Naive thymus-derived CD4-positive, alpha-beta T cell (primary cell): ENCODE data around the gene BGN. TPM values are rescaled to one million over a fixed set of nuclear protein-coding genes. Genes with fewer than 3 reads are reported as not detected.

Experiments used
- ATAC-seq: fragments of 150-1000 bp; cut with Tn5 transposase; 2 replicates; pipeline ENCODE4 v1.10.0; 2021; ENCODE audit warnings: mild to moderate bottlenecking, moderate library complexity
- CTCF ChIA-PET: fragments of 350-600 bp; sonication (Branson Sonifier 250); formaldehyde crosslinking; loops from one replicate; lab custom pipeline; 2021; ENCODE audit warnings: antibody characterized with exemption; lab: Charles Lee
- POLR2A ChIA-PET: fragments of 350-600 bp; sonication (Branson Sonifier 250); formaldehyde crosslinking; loops from one replicate; lab custom pipeline; 2021; ENCODE audit warnings: antibody characterized with exemption, inconsistent platforms; lab: Charles Lee
- DNase-seq, 9 donors: peaks; one replicate each; pipeline versions ENCODE4 v3.0.0 to v3.0.0-alpha.2; 2020 to 2022; ENCODE audit warnings: mixed read lengths in 1 of 9
- H3K27ac ChIP-seq: one replicate; pipeline ENCODE4 v1.7.0; 2013; ENCODE audit warnings: mild to moderate bottlenecking, low read depth, low read length, moderate library complexity
- H3K27me3 ChIP-seq, 2 donors: one replicate each; pipeline ENCODE4 v1.7.0; 2013; ENCODE audit warnings: low read length in 2 of 2, mild to moderate bottlenecking in 2 of 2, moderate library complexity in 2 of 2; ENCODE audit not compliant: control insufficient read depth in 2 of 2, insufficient read depth in 2 of 2
- H3K36me3 ChIP-seq, 3 experiments: 1 replicate in 2 of 3; 2 replicates in 1 of 3; pipeline ENCODE4 v1.7.0; 2013; ENCODE audit warnings: low read length in 3 of 3, mild to moderate bottlenecking in 3 of 3, moderate library complexity in 1 of 3; ENCODE audit not compliant: insufficient read depth in 3 of 3, control insufficient read depth in 2 of 3
- H3K4me1 ChIP-seq, 2 donors: one replicate each; pipeline ENCODE4 v1.7.0; 2013; ENCODE audit warnings: low read length in 2 of 2, mild to moderate bottlenecking in 2 of 2, moderate library complexity in 1 of 2; ENCODE audit not compliant: control insufficient read depth in 2 of 2, insufficient read depth in 2 of 2
- H3K4me3 ChIP-seq: 2 replicates; pipeline ENCODE4 v1.7.0; 2013; ENCODE audit warnings: mild to moderate bottlenecking, low read length
- H3K9me3 ChIP-seq, 3 experiments: 1 replicate in 2 of 3; 2 replicates in 1 of 3; pipeline ENCODE4 v1.7.0; 2013; ENCODE audit warnings: low read length in 3 of 3; ENCODE audit not compliant: control insufficient read depth in 2 of 3
- H3K27ac Mint-ChIP-seq, 9 donors: one replicate each; pipeline ENCODE4 v1.8.0; 2020 to 2022; ENCODE audit warnings: mixed read lengths in 9 of 9, mild to moderate bottlenecking in 8 of 9, moderate library complexity in 5 of 9, inconsistent platforms in 2 of 9
- H3K27me3 Mint-ChIP-seq, 5 donors: one replicate each; pipeline ENCODE4 v1.8.0; 2021 to 2022; ENCODE audit warnings: mixed read lengths in 5 of 5, mild to moderate bottlenecking in 1 of 5
- H3K36me3 Mint-ChIP-seq, 5 donors: one replicate each; pipeline ENCODE4 v1.8.0; 2020 to 2022; ENCODE audit warnings: mixed read lengths in 5 of 5, mild to moderate bottlenecking in 3 of 5, inconsistent platforms in 1 of 5
- H3K4me1 Mint-ChIP-seq, 7 donors: one replicate each; pipeline ENCODE4 v1.8.0; 2020 to 2022; ENCODE audit warnings: mixed read lengths in 7 of 7, mild to moderate bottlenecking in 3 of 7, inconsistent platforms in 1 of 7
- H3K4me3 Mint-ChIP-seq, 10 donors: one replicate each; pipeline ENCODE4 v1.8.0; 2020 to 2022; ENCODE audit warnings: mild to moderate bottlenecking in 10 of 10, mixed read lengths in 10 of 10, moderate library complexity in 6 of 10, inconsistent platforms in 2 of 10
- H3K9me3 Mint-ChIP-seq, 11 donors: one replicate each; pipeline ENCODE4 v1.8.0; 2020 to 2022; ENCODE audit warnings: mixed read lengths in 11 of 11, mild to moderate bottlenecking in 4 of 11, inconsistent platforms in 1 of 11, moderate library complexity in 1 of 11
- intact Hi-C, 2 donors: fragments of 100-400 bp; cut with micrococcal nuclease; formaldehyde crosslinking; loops; one replicate each; pipeline ENCODE4 v1.15.1; 2023
- polyA plus RNA-seq, 2 donors: library from polyadenylated mRNA; unstranded; fragments of 300-500 nt; fragmentation: Illumina TruSeq; gene quantifications; one replicate each; pipeline ENCODE4 v1.2.3, GENCODE V29; 2021
- total RNA-seq, 6 experiments: library from RNA in 5 of 6; stranded (reverse) in 5 of 6; gene quantifications; 1 replicate in 5 of 6; 2 replicates in 1 of 6; pipeline ENCODE4 v1.2.3 and lab custom pipeline; 2021 to 2026

The BGN gene
- total and polyA plus RNA-seq, 7 experiments from 2014 or later, result not detected

DNA sequence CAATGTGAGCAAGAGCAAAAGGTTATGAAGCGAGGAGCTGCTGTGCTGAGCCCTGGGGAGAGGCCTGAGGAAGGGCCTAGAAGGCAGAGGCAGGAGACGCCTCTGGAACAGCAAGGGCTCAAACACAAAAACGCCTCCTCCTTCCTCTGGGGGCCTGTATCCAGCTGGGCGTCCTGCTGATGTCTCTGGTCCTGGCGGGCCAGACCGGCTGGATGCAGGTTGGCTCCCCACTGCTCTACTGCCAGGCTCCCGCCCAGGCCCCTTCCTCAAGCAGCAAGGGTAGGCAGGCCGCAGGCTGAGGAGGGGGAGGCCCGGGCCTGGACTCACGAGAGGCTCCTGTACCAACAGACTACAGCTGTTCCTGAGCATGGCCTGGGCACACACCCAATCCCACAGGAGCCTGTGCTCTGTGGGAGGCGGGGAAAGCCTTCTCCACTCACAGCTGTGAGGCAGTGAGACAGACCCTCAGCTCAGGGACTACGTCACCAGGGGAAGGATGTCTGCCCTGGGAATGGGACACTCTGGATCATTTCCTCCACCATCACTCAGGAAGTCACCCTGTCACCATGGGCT is 26.7 kb upstream of the BGN start:
- peak overlapping the region in 3 of 10 donors; percentile 16 to 83 (median 25) for H3K4me3 Mint-ChIP-seq
- H3K4me3 ChIP-seq, result no peak overlapping the region
- no peak overlapping the region for H3K27ac Mint-ChIP-seq
- H3K4me1 Mint-ChIP-seq, result peaks cover 0 to 20% (median 12%) of the 10 kb centered on the region in 7 donors
- no peaks in the 10 kb centered on the region for H3K9me3 ChIP-seq
- H3K36me3 Mint-ChIP-seq, result peaks cover 0 to 4% (median 0%) of the 10 kb centered on the region in 5 donors
- DNase-seq (no peak), ATAC-seq (no peak)
- no peaks in the 10 kb centered on the region for H3K27me3 Mint-ChIP-seq
- no peaks in the 10 kb centered on the region for H3K9me3 Mint-ChIP-seq
- CTCF ChIA-PET, result interaction anchor here (0.6 kb wide), 1 partner anchor 19 kb away, joined by 3 read pairs; no protein-coding TSS in a partner anchor
- intact Hi-C loops, result no loop called here
- H3K27me3 ChIP-seq, result no peaks in the 10 kb centered on the region
- H3K36me3 ChIP-seq, result peaks cover 0 to 21% (median 0%) of the 10 kb centered on the region in 3 experiments
- no peak overlapping the region for H3K27ac ChIP-seq
- peaks cover 0 to 7% of the 10 kb centered on the region in 2 donors for H3K4me1 ChIP-seq
- POLR2A ChIA-PET, result no interaction called here

DNA sequence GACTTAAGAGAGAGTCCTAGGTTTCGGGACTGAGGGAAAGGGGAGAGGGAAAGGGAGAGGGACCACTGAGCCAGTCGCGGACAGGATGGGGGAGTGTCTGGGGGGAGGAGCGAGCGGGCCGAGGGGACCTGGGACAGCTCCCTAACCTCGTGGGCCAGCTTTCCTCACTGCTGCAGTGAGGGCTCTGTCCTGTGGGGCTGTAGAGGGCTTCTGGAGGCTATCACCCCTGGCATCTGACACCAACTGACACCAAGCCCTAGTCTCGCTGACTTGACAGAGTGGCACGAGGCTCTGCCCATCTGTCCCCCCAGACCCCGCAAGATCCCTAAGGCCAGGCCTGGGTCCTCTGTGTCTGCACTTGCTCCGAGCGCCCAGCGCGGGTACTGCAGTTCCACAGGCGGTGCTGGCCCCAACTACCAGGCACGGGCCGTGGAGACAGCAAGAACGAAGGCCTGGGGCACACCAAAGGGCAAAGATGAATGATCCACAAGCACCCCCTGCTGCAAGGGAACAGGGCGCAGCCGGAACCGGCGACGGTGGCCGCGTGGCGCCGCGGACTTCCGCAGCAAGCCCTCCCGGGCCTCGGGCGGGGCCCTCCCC is 24.9 kb upstream of the BGN start:
- Histone ChIP-seq H3K36me3 (peaks cover 0 to 5% (median 0%) of the 10 kb centered on the region in 3 experiments), H3K4me3 (peak overlapping the region; percentile 74), H3K27ac (peak overlapping the region; percentile 67), H3K4me1 (peaks cover 0 to 12% of the 10 kb centered on the region in 2 donors), H3K27me3 (no peaks in the 10 kb centered on the region), H3K9me3 (no peaks in the 10 kb centered on the region)
- peaks cover 0 to 3% (median 0%) of the 10 kb centered on the region in 5 donors for H3K36me3 Mint-ChIP-seq
- ATAC-seq (peak; percentile 30), DNase-seq (peak in 2 of 9 donors; percentile 26 to 42)
- peak overlapping the region in 7 of 9 donors; percentile 33 to 84 (median 72) for H3K27ac Mint-ChIP-seq
- peaks cover 0 to 26% (median 12%) of the 10 kb centered on the region in 7 donors for H3K4me1 Mint-ChIP-seq
- ChIA-PET CTCF (interaction anchor here (1.8 kb wide), 1 partner anchor 38 kb away, joined by 6 read pairs; no protein-coding TSS in a partner anchor), POLR2A (interaction anchor here (0.8 to 2.4 kb wide), 3 partner anchors 38 to 528 kb away, joined by 3 to 6 read pairs (median 4); partner anchors contain the start of gene ZNF275)
- H3K4me3 Mint-ChIP-seq, result peak overlapping the region; percentile 64 to 88 (median 82)
- no peaks in the 10 kb centered on the region for H3K27me3 Mint-ChIP-seq
- H3K9me3 Mint-ChIP-seq, result no peaks in the 10 kb centered on the region
- intact Hi-C loops, result loop anchor here (1.0 to 2.0 kb wide), 16 partner anchors 9 to 529 kb away; partner anchors contain the start of genes CCNQ (in 2 of the 2), IDH3G (in 2 of the 2), SSR4 (in 2 of the 2) and ZNF275 (in 2 of the 2)

DNA sequence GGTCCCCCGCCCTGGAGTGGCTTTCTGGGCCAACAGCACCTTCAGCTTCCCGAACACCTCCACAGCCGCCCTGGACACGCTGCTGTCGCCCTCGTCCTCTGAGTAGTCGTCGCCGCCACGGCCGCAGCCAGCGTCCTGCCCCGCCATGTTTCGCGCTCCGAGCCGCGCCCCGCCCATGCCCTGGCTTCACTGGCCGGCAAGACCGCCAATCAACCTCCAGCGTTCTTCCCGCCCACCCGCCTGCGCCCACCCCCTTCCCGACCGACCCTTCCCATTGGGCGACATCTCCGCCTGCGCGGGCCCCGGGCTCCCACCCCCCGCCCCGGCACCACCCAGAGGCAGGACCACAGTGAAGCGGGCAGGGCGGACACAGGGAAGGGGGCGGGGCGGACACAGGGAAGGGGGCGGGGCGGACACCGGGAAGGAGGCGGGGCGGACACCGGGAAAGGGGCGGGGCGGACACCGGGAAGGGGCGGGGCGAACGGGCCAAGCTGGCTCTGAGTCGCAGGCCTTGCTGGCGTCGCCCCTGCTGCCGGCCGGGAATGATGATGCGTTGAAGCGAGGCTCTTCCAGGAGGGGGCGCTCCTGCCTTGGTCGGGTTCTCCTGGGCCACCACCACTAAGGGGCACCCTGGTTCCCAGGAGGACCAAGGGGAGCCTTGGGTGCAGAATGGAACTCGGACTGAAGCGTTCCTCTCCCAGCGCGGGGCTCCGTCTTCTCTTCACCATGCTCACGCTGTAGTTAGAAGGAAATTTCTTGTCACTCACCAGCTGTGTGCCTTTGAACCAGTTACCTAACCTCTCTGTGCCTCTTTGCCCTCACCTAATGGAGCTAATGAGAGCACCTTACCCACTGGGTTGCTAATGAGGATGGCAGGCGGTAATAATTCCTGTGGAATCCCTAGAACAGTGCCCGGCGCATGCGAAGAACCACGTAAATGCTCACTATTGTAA is 24.1 kb upstream of the BGN start, which contains the start of gene HAUS7:
Gene HAUS7, minus strand, starts transcription at position 166 of the 953 bp plus-strand sequence. Its CDS starts 19 bp downstream, at position 147.
- ATAC-seq (peak; percentile 92), DNase-seq (peak; percentile 73 to 88 (median 85))
- CTCF ChIA-PET, result interaction anchor here (1.8 kb wide), 1 partner anchor 37 kb away, joined by 6 read pairs; no protein-coding TSS in a partner anchor
- Histone ChIP-seq H3K36me3 (peaks cover 0 to 5% (median 0%) of the 10 kb centered on the region in 3 experiments), H3K4me3 (peak within 1 kb of the TSS; percentile 74), H3K27me3 (no peaks in the 10 kb centered on the region), H3K27ac (peak within 1 kb of the TSS; percentile 68), H3K9me3 (no peaks in the 10 kb centered on the region), H3K4me1 (peaks cover 3 to 17% of the 10 kb centered on the region in 2 donors)
- intact Hi-C loops, result loop anchor here (1.0 to 2.0 kb wide), 16 partner anchors 9 to 529 kb away; partner anchors contain the start of genes CCNQ (in 2 of the 2), IDH3G (in 2 of the 2), SSR4 (in 2 of the 2) and ZNF275 (in 2 of the 2)
- peak within 1 kb of the TSS in 8 of 9 donors; percentile 62 to 85 (median 82) for H3K27ac Mint-ChIP-seq
- H3K36me3 Mint-ChIP-seq, result peaks cover 0 to 3% (median 0%) of the 10 kb centered on the region in 5 donors
- H3K27me3 Mint-ChIP-seq, result no peaks in the 10 kb centered on the region
- peaks cover 0 to 30% (median 12%) of the 10 kb centered on the region in 7 donors for H3K4me1 Mint-ChIP-seq
- H3K9me3 Mint-ChIP-seq, result no peaks in the 10 kb centered on the region
- POLR2A ChIA-PET, result interaction anchor here (1.0 to 2.4 kb wide), 2 partner anchors 136 to 529 kb away, joined by 3 to 6 read pairs; partner anchors contain the start of gene ZNF275
- peak within 1 kb of the TSS; percentile 64 to 88 (median 82) for H3K4me3 Mint-ChIP-seq

DNA sequence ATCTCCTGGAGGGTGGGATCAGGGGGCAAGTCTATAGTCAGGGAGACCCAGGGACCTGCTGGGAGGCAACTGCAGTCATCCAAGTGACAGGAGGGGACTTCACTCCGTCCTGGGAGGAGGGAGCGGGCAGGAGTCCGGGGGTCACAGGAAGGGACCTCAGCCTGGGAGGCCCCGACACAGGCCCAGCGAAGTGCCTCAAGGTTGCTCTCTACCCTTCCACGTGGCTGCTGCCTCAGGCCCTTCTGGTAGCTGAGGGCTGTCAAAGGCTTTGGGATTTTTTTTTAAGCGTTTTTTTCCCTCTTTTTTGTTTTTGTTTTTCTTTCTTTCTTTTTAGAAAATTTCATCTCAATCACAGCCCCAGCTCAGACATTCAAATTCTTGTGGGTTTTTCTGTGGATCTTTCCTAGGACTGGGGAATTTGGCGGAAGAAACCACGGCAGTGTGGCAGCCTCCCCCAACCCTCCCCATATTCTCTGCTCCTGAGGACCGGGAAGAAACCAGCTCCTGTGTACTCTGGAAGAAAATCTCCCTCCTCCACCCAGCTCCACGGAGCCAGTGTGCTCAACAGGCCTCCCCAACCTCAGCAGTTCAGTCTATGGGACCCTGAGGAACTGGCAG is 23.0 kb upstream of the BGN start:
- ChIA-PET CTCF (interaction anchor here (1.2 to 1.8 kb wide), 3 partner anchors 11 to 36 kb away, joined by 3 to 6 read pairs (median 4); no protein-coding TSS in a partner anchor), POLR2A (no interaction called here)
- H3K9me3 Mint-ChIP-seq, result no peaks in the 10 kb centered on the region
- H3K4me1 Mint-ChIP-seq, result peaks cover 0 to 34% (median 12%) of the 10 kb centered on the region in 7 donors
- peak overlapping the region in 1 of 10 donors; percentile 64 for H3K4me3 Mint-ChIP-seq
- peak overlapping the region in 5 of 9 donors; percentile 70 to 84 (median 82) for H3K27ac Mint-ChIP-seq
- peaks cover 0 to 5% (median 0%) of the 10 kb centered on the region in 5 donors for H3K27me3 Mint-ChIP-seq
- Histone ChIP-seq H3K27ac (peak overlapping the region; percentile 68), H3K27me3 (no peaks in the 10 kb centered on the region), H3K4me3 (no peak overlapping the region), H3K4me1 (peaks cover 3 to 17% of the 10 kb centered on the region in 2 donors), H3K9me3 (no peaks in the 10 kb centered on the region), H3K36me3 (peaks cover 0 to 5% (median 0%) of the 10 kb centered on the region in 3 experiments)
- ATAC-seq, result no peak
- intact Hi-C loops, result loop anchor here (2.0 kb wide), 4 partner anchors 127 to 499 kb away; partner anchors contain the start of genes CCNQ (in 1 of the 2), HCFC1 (in 1 of the 2) and ZNF275 (in 1 of the 2)
- peaks cover 0 to 3% (median 0%) of the 10 kb centered on the region in 5 donors for H3K36me3 Mint-ChIP-seq
- DNase-seq, result no peak

DNA sequence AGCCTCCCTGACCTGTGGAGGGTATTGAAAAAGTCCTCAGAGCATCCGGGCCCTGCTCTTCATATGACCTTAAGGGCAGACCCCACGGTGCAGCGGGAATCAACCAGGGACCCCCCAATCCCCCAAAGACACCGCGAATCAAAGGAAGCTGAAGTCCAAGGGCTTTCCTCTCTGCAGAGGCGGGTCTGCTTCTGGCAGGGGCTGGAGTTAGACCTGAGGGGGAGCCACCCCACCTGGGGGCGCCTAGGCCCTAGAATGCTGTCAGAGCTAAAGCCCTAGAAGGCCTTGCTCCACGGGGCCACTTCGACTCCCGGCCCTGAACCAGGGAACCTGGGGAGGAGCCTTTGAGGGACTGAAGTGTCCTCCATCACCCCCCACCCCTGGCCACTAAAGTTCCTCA is 21.7 kb upstream of the BGN start:
- no peak overlapping the region for H3K27ac ChIP-seq
- ATAC-seq (no peak), DNase-seq (no peak)
- peaks cover 0 to 5% (median 0%) of the 10 kb centered on the region in 3 experiments for H3K36me3 ChIP-seq
- no peak overlapping the region for H3K4me3 ChIP-seq
- intact Hi-C loops, result no loop called here
- Mint-ChIP-seq H3K4me1 (peaks cover 0 to 29% (median 8%) of the 10 kb centered on the region in 7 donors), H3K36me3 (no peaks in the 10 kb centered on the region), H3K27ac (peak overlapping the region in 5 of 9 donors; percentile 20 to 85 (median 69)), H3K9me3 (no peaks in the 10 kb centered on the region), H3K4me3 (peak overlapping the region in 8 of 10 donors; percentile 16 to 75 (median 56)), H3K27me3 (peaks cover 0 to 5% (median 0%) of the 10 kb centered on the region in 5 donors)
- H3K27me3 ChIP-seq, result no peaks in the 10 kb centered on the region
- peaks cover 3 to 17% of the 10 kb centered on the region in 2 donors for H3K4me1 ChIP-seq
- no peaks in the 10 kb centered on the region for H3K9me3 ChIP-seq
- POLR2A ChIA-PET, result no interaction called here
- CTCF ChIA-PET, result interaction anchor here (0.7 to 1.8 kb wide), 5 partner anchors 12 to 267 kb away, joined by 3 to 8 read pairs (median 3); no protein-coding TSS in a partner anchor
